H9 (cell line): ENCODE measurements around the gene GLT6D1. TPM values are rescaled to one million over a fixed set of nuclear protein-coding genes. Genes with fewer than 3 reads are reported as not detected.

Source experiments
- DNase-seq: peaks from one replicate; pipeline ENCODE4 v3.0.0-alpha.2; 2017
- H2AFZ ChIP-seq: one replicate; pipeline ENCODE4 v1.6.1; 2013; ENCODE audit warnings: mild to moderate bottlenecking, low read length, control low read depth, moderate library complexity
- H2AK5ac ChIP-seq: 2 replicates; pipeline ENCODE4 v1.6.1; 2013; ENCODE audit warnings: low read length, control low read depth, mixed read lengths; ENCODE audit not compliant: insufficient read length
- H2BK120ac ChIP-seq: one replicate; pipeline ENCODE4 v1.6.1; 2013; ENCODE audit warnings: low read depth, mild to moderate bottlenecking, low read length, control low read depth, inconsistent platforms; ENCODE audit not compliant: poor library complexity, severe bottlenecking
- H2BK12ac ChIP-seq: 2 replicates; pipeline ENCODE4 v1.6.1; 2013; ENCODE audit warnings: low read length, control low read depth, mixed read lengths, low read depth; ENCODE audit not compliant: insufficient read length
- H2BK15ac ChIP-seq: 2 replicates; pipeline ENCODE4 v1.6.1; 2013; ENCODE audit warnings: low read depth, low read length, control low read depth
- H2BK20ac ChIP-seq: one replicate; pipeline ENCODE4 v1.6.1; 2013; ENCODE audit warnings: low read depth, mild to moderate bottlenecking, low read length, control low read depth, inconsistent platforms; ENCODE audit not compliant: poor library complexity, severe bottlenecking
- H2BK5ac ChIP-seq: 2 replicates; pipeline ENCODE4 v1.6.1; 2013; ENCODE audit warnings: low read length, control low read depth, mixed read lengths; ENCODE audit not compliant: insufficient read length
- H3K14ac ChIP-seq: 2 replicates; pipeline ENCODE4 v1.6.1; 2013; ENCODE audit warnings: low read length, control low read depth; ENCODE audit not compliant: insufficient read depth
- H3K18ac ChIP-seq: 2 replicates; pipeline ENCODE4 v1.6.1; 2013; ENCODE audit warnings: low read depth, mild to moderate bottlenecking, mixed read lengths, low read length, control low read depth; ENCODE audit not compliant: insufficient read length
- H3K23ac ChIP-seq: 2 replicates; pipeline ENCODE4 v1.6.1; 2013; ENCODE audit warnings: low read length, control low read depth, mixed read lengths, low read depth; ENCODE audit not compliant: insufficient read length
- H3K23me2 ChIP-seq: 2 replicates; pipeline ENCODE4 v1.6.1; 2013; ENCODE audit warnings: low read depth, mild to moderate bottlenecking, mixed read lengths, low read length, control low read depth; ENCODE audit not compliant: insufficient read length, poor library complexity, severe bottlenecking
- H3K27ac ChIP-seq: 2 replicates; pipeline ENCODE4 v1.5.1; 2013; ENCODE audit warnings: low read length, control low read depth, mixed read lengths, low read depth; ENCODE audit not compliant: insufficient read length
- H3K27me3 ChIP-seq: 2 replicates; pipeline ENCODE4 v1.6.1; 2013; ENCODE audit warnings: low read length, control low read depth, inconsistent platforms; ENCODE audit not compliant: insufficient read depth
- H3K4ac ChIP-seq: 2 replicates; pipeline ENCODE4 v1.6.1; 2013; ENCODE audit warnings: low read depth, mild to moderate bottlenecking, control low read depth, inconsistent platforms, low read length, moderate library complexity
- H3K4me1 ChIP-seq: 2 replicates; pipeline ENCODE4 v1.6.1; 2013; ENCODE audit warnings: low read length, control low read depth, inconsistent platforms; ENCODE audit not compliant: insufficient read depth
- H3K4me2 ChIP-seq: 2 replicates; pipeline ENCODE4 v1.6.1; 2013; ENCODE audit warnings: low read length, control low read depth, mixed read lengths; ENCODE audit not compliant: insufficient read length, insufficient read depth
- H3K56ac ChIP-seq: 2 replicates; pipeline ENCODE4 v1.6.1; 2013; ENCODE audit warnings: low read depth, mild to moderate bottlenecking, mixed read lengths, low read length, control low read depth; ENCODE audit not compliant: insufficient read length
- H3K79me1 ChIP-seq: 2 replicates; pipeline ENCODE4 v1.6.1; 2013; ENCODE audit warnings: low read depth, mild to moderate bottlenecking, moderate library complexity, low read length, control low read depth, inconsistent platforms; ENCODE audit not compliant: insufficient read depth, poor library complexity, severe bottlenecking
- H3K79me2 ChIP-seq: 2 replicates; pipeline ENCODE4 v1.6.1; 2013; ENCODE audit warnings: low read length, control low read depth, inconsistent platforms; ENCODE audit not compliant: insufficient read depth
- H3K9ac ChIP-seq: 2 replicates; pipeline ENCODE4 v1.6.1; 2013; ENCODE audit warnings: low read length, control low read depth, mixed read lengths; ENCODE audit not compliant: insufficient read length; ENCODE audit errors: extremely low read depth
- H3K9me3 ChIP-seq: one replicate; pipeline ENCODE4 v1.6.1; 2013; ENCODE audit warnings: low read depth, low read length, inconsistent platforms; ENCODE audit not compliant: control insufficient read depth
- H3T11ph ChIP-seq: one replicate; pipeline ENCODE4 v1.6.1; 2013; ENCODE audit warnings: mild to moderate bottlenecking, low read length, control low read depth, inconsistent platforms
- H4K20me1 ChIP-seq: one replicate; pipeline ENCODE4 v1.6.1; 2013; ENCODE audit not compliant: control insufficient read depth, insufficient read length, insufficient read depth
- H4K5ac ChIP-seq: 2 replicates; pipeline ENCODE4 v1.6.1; 2013; ENCODE audit warnings: low read depth, mild to moderate bottlenecking, mixed read lengths, low read length, control low read depth; ENCODE audit not compliant: insufficient read length
- H4K8ac ChIP-seq: replicated peaks from 2 replicates; pipeline ENCODE4 v1.6.1; 2013; ENCODE audit warnings: low read length, control low read depth, mixed read lengths, low read depth; ENCODE audit not compliant: insufficient read length
- H4K91ac ChIP-seq: 2 replicates; pipeline ENCODE4 v1.6.1; 2013; ENCODE audit warnings: low read depth, mild to moderate bottlenecking, moderate library complexity, mixed read lengths, low read length, control low read depth; ENCODE audit not compliant: insufficient read length
- H3K27ac Mint-ChIP-seq, 3 experiments: 2 replicates in 2 of 3; 3 replicates in 1 of 3; pipeline ENCODE4 v1.8.0; 2020 to 2021; ENCODE audit warnings: mixed read lengths in 3 of 3, mild to moderate bottlenecking in 1 of 3, moderate library complexity in 1 of 3
- H3K27me3 Mint-ChIP-seq: 2 replicates; pipeline ENCODE4 v1.8.0; 2021; ENCODE audit warnings: low read depth, mild to moderate bottlenecking, moderate library complexity, mixed read lengths
- H3K36me3 Mint-ChIP-seq, 3 experiments: 2 replicates in 2 of 3; 3 replicates in 1 of 3; pipeline ENCODE4 v1.8.0; 2020 to 2021; ENCODE audit warnings: low read depth in 3 of 3, mixed read lengths in 3 of 3; ENCODE audit not compliant: insufficient read depth in 1 of 3
- H3K4me1 Mint-ChIP-seq, 2 experiments: 2 replicates each; pipeline ENCODE4 v1.8.0; 2020; ENCODE audit warnings: mixed read lengths in 2 of 2
- H3K4me3 Mint-ChIP-seq, 2 experiments: 2 replicates in 1 of 2; 3 replicates in 1 of 2; pipeline ENCODE4 v1.8.0; 2020 to 2021; ENCODE audit warnings: mild to moderate bottlenecking in 2 of 2, mixed read lengths in 2 of 2, moderate library complexity in 1 of 2
- H3K9me3 Mint-ChIP-seq, 2 experiments: 2 replicates in 1 of 2; 3 replicates in 1 of 2; pipeline ENCODE4 v1.8.0; 2020; ENCODE audit warnings: mild to moderate bottlenecking in 2 of 2, mixed read lengths in 2 of 2, moderate library complexity in 1 of 2
- CTCF ChIP-seq: fragments of 200-600 bp; sonication (generic); conservative IDR thresholded peaks from 3 replicates; pipeline ENCODE4 v1.8.0; 2021; ENCODE audit warnings: antibody characterized with exemption, mild to moderate bottlenecking
- WGBS: extraction: QIAGEN DNeasy Blood & Tissue Kit; methylation state at CpG from one replicate; pipeline ENCODE4 v1.1.7; 2013; ENCODE audit warnings: missing lambda C conversion rate, low lambda C conversion rate, mixed read lengths; ENCODE audit not compliant: insufficient read length; ENCODE audit errors: extremely low coverage; 5-methylcytosine and 5-hydroxymethylcytosine counted together
- total RNA-seq: library from RNA; stranded (reverse); gene quantifications from 2 replicates; pipeline ENCODE4 v1.2.1, GENCODE V29; 2021

GLT6D1 gene
- total RNA-seq, 1 experiment from 2014 or later: not detected

- Histone ChIP-seq H2BK5ac (no peak overlapping the region), H3K23me2 (no peaks in the 10 kb centered on the region), H3K4ac (no peak overlapping the region), H3T11ph (no peak overlapping the region), H3K9me3 (no peaks in the 10 kb centered on the region), H2AK5ac (no peak overlapping the region), H3K27me3 (no peaks in the 10 kb centered on the region), H2BK120ac (no peak overlapping the region), H2BK15ac (no peak overlapping the region), H2BK12ac (no peak overlapping the region), H3K4me2 (no peak overlapping the region), H2AFZ (no peak overlapping the region), H4K5ac (no peak overlapping the region), H4K8ac (no peak overlapping the region), H3K79me2 (no peaks in the 10 kb centered on the region), H3K18ac (no peak overlapping the region), H2BK20ac (no peak overlapping the region), H3K23ac (no peak overlapping the region), H3K9ac (no peak overlapping the region), H4K91ac (no peak overlapping the region), H3K56ac (no peak overlapping the region), H3K4me1 (no peaks in the 10 kb centered on the region), H3K14ac (no peak overlapping the region), H3K27ac (no peak overlapping the region), H3K79me1 (no peaks in the 10 kb centered on the region), H4K20me1 (no peaks in the 10 kb centered on the region)
- Mint-ChIP-seq H3K36me3 (no peaks in the 10 kb centered on the region), H3K4me1 (no peaks in the 10 kb centered on the region), H3K27ac (no peak overlapping the region), H3K27me3 (no peaks in the 10 kb centered on the region), H3K4me3 (no peak overlapping the region), H3K9me3 (no peaks in the 10 kb centered on the region)
- no peak for DNase-seq
- no CpG with 5 or more reads among the region's 10 CpGs for WGBS
- TF ChIP-seq CTCF: no peak
Observed at GRCh38 chr9:135619599-135619886, 19.8 kb downstream of the GLT6D1 start.
